Suprapubic skin (tissue), 4 donors: ENCODE results near the gene ROBO3.

Experiments used
- EP300 ChIP-seq: sonication (generic); formaldehyde crosslinking; IDR thresholded peaks from one replicate; pipeline ENCODE4 v1.6.1; 2017; ENCODE audit warnings: antibody characterized with exemption
- POLR2A ChIP-seq, 2 donors: fragments of 450-650 bp; IDR thresholded peaks; one replicate each; pipeline ENCODE4 v1.6.1; 2017; ENCODE audit warnings: antibody characterized with exemption in 2 of 2, mild to moderate bottlenecking in 2 of 2, moderate library complexity in 2 of 2
- POLR2AphosphoS5 ChIP-seq, 3 donors: sonication (generic); formaldehyde crosslinking; IDR thresholded peaks; one replicate each; pipeline ENCODE4 v1.6.1; 2017; ENCODE audit warnings: antibody characterized with exemption in 3 of 3
- TF ChIP-seq, protein P1 (sequence below), 2 donors: fragments of 200-600 bp in 1 of 2; fragments of 450-650 bp in 1 of 2; sonication (generic) in 1 of 2; IDR thresholded peaks; one replicate each; pipeline ENCODE4 v1.5.1; 2016 to 2019; ENCODE audit warnings: antibody characterized with exemption in 2 of 2, mild to moderate bottlenecking in 1 of 2, moderate library complexity in 1 of 2

GRCh38 chr11:124829986-124830385 is 35.2 kb upstream of the ROBO3 start:
- TF ChIP-seq, protein P1, sequence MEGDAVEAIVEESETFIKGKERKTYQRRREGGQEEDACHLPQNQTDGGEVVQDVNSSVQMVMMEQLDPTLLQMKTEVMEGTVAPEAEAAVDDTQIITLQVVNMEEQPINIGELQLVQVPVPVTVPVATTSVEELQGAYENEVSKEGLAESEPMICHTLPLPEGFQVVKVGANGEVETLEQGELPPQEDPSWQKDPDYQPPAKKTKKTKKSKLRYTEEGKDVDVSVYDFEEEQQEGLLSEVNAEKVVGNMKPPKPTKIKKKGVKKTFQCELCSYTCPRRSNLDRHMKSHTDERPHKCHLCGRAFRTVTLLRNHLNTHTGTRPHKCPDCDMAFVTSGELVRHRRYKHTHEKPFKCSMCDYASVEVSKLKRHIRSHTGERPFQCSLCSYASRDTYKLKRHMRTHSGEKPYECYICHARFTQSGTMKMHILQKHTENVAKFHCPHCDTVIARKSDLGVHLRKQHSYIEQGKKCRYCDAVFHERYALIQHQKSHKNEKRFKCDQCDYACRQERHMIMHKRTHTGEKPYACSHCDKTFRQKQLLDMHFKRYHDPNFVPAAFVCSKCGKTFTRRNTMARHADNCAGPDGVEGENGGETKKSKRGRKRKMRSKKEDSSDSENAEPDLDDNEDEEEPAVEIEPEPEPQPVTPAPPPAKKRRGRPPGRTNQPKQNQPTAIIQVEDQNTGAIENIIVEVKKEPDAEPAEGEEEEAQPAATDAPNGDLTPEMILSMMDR (IDR thresholded peaks at IDR 0.05), result no peak
- TF ChIP-seq POLR2AphosphoS5 (IDR thresholded peaks at IDR 0.05) (no peak), POLR2A (IDR thresholded peaks at IDR 0.05) (no peak), EP300 (no peak)
